GM12873 (cell line): ENCODE data around the gene DCAF8.

Experiments used
- CTCF ChIP-seq: IDR thresholded peaks from 2 replicates; pipeline ENCODE4 v1.5.1; 2012; ENCODE audit warnings: low read depth, mild to moderate bottlenecking, moderate library complexity, low read length, control low read depth; ENCODE audit not compliant: insufficient read depth; ENCODE audit errors: missing control alignments

The DCAF8 gene

GRCh38 chr1:160293020-160293968, 30.9 kb upstream of the DCAF8 start:
- no peak for TF ChIP-seq CTCF

GRCh38 chr1:160291248-160292220, 29.2 kb upstream of the DCAF8 start:
- TF ChIP-seq CTCF: peak; percentile 91

GRCh38 chr1:160285506-160285905, 23.2 kb upstream of the DCAF8 start:
- no peak for TF ChIP-seq CTCF

GRCh38 chr1:160284782-160285344, 22.5 kb upstream of the DCAF8 start, which contains the start of gene PEX19:
Gene PEX19 (minus strand): TSS chr1:160285133. CDS start chr1:160285124, 9 bp downstream.
- TF ChIP-seq CTCF: no peak

- TF ChIP-seq CTCF: no peak
Observed at GRCh38 chr1:160284220-160284781, 22.0 kb upstream of the DCAF8 start.

GRCh38 chr1:160282807-160283206, 20.5 kb upstream of the DCAF8 start:
- no peak for TF ChIP-seq CTCF
